Peyer's patch (tissue), 4 donors: ENCODE measurements around the gene TTC28. TPM values are rescaled to one million over a fixed set of nuclear protein-coding genes. Genes with fewer than 3 reads are reported as not detected.

Experiments used
- DNase-seq, 3 donors: peaks; one replicate each; pipeline ENCODE4 v3.0.0-alpha.2; 2017 to 2019
- H3K27ac ChIP-seq, 4 donors: fragments of 200-600 bp; sonication (generic); one replicate each; pipeline ENCODE4 v1.5.1; 2016 to 2019
- H3K27me3 ChIP-seq, 2 donors: fragments of 200-600 bp; sonication (generic); one replicate each; pipeline ENCODE4 v1.5.1; 2019
- H3K36me3 ChIP-seq, 3 donors: fragments of 200-600 bp; sonication (generic); one replicate each; pipeline ENCODE4 v1.5.1; 2016 to 2019
- H3K4me1 ChIP-seq, 4 donors: fragments of 200-600 bp; sonication (generic); one replicate each; pipeline ENCODE4 v1.5.1; 2016 to 2019
- H3K4me3 ChIP-seq, 4 donors: fragments of 200-600 bp; sonication (generic); 1 replicate in 3 of 4; 2 replicates in 1 of 4; pipeline ENCODE4 v1.5.1; 2016 to 2019; ENCODE audit warnings: mild to moderate bottlenecking in 1 of 4
- H3K9me3 ChIP-seq, 4 donors: fragments of 200-600 bp; sonication (generic); one replicate each; pipeline ENCODE4 v1.5.1; 2016 to 2019; ENCODE audit warnings: mild to moderate bottlenecking in 1 of 4
- POLR2A ChIP-seq, 2 donors: fragments of 450-650 bp; IDR thresholded peaks; one replicate each; pipeline ENCODE4 v1.5.1; 2017; ENCODE audit warnings: antibody characterized with exemption in 2 of 2, mild to moderate bottlenecking in 2 of 2, moderate library complexity in 2 of 2
- total RNA-seq, 4 donors: library from RNA; depleted of rRNA; stranded (reverse); fragments of >200 nt; gene quantifications; one replicate each; pipeline ENCODE4 v1.1.0, GENCODE V29; 2016
- TF ChIP-seq, protein P1 (sequence below), 6 experiments: fragments of 450-650 bp in 4 of 6; fragments of 200-600 bp in 2 of 6; sonication (generic) in 1 of 6; IDR thresholded peaks; one replicate each; pipeline ENCODE4 v1.5.1; 2017 to 2019; ENCODE audit warnings: antibody characterized with exemption in 6 of 6, mild to moderate bottlenecking in 3 of 6, moderate library complexity in 1 of 6

TTC28 gene
- total RNA-seq, 4 donors from 2014 or later = 9.1 to 46.4 (median 35.2) TPM

DNA sequence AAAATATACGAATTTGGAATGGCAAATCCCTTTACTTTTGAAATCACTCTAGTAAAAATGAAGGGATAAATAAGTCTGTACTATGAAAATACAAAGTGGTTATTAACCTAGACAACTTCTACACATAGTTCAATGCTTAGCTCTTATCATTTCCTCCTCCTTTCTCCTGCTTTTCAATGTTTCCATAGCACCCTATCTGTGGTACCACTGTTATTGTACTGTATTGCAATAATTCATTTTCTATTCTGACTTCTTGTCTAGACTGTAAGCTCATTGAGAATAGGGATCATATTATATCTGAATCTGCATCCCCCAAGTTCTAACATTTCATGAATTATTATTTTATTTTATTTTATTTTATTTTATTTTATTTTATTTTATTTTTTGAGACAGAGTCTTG is 251.4 kb downstream of the TTC28 start:
- H3K27ac ChIP-seq = no peak overlapping the region
- no peak for TF ChIP-seq POLR2A (IDR thresholded peaks at IDR 0.05)
- no peaks in the 10 kb centered on the region for H3K36me3 ChIP-seq
- H3K27me3 ChIP-seq = no peaks in the 10 kb centered on the region
- H3K9me3 ChIP-seq = no peaks in the 10 kb centered on the region
- DNase-seq = no peak
- no peak overlapping the region for H3K4me3 ChIP-seq
- H3K4me1 ChIP-seq = no peaks in the 10 kb centered on the region

DNA sequence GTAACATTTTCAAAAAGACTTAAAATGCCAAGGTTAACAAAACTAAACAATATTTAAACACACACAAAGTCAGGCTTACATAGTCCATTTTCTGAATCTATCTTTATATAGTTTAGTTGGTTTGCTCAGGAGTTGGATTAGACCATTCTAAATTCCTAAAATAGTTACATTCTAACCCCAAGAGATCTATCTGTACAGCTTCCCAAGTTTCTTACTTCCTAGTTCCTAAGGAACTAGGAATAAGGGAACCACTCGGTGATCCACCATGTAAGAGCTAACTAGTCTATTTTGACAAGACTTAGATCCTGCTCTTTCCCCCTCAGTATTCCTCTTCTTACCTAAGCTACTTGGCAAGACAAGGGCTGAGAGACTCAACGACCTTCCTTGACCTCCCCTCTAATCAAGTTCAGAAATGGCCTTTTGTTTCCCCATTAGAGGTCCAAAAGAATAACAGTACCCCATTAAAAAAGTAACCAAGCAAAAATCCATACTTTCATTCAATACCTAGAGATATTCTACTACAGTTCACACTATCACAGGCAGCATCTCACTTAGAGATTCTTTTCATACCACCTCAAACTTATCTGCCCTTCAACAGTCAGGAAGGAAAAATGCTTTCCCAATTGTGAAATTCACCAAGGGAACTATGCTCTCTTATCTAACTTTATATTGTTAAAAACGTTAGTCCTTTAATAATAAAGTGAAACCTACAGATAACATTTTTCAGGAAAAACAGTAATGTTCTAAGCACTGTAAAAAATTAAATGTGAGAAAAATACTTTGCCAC is 253.1 kb downstream of the TTC28 start:
- no peak for TF ChIP-seq POLR2A (IDR thresholded peaks at IDR 0.05)
- TF ChIP-seq, protein P1, sequence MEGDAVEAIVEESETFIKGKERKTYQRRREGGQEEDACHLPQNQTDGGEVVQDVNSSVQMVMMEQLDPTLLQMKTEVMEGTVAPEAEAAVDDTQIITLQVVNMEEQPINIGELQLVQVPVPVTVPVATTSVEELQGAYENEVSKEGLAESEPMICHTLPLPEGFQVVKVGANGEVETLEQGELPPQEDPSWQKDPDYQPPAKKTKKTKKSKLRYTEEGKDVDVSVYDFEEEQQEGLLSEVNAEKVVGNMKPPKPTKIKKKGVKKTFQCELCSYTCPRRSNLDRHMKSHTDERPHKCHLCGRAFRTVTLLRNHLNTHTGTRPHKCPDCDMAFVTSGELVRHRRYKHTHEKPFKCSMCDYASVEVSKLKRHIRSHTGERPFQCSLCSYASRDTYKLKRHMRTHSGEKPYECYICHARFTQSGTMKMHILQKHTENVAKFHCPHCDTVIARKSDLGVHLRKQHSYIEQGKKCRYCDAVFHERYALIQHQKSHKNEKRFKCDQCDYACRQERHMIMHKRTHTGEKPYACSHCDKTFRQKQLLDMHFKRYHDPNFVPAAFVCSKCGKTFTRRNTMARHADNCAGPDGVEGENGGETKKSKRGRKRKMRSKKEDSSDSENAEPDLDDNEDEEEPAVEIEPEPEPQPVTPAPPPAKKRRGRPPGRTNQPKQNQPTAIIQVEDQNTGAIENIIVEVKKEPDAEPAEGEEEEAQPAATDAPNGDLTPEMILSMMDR (IDR thresholded peaks at IDR 0.05) = no peak
- Histone ChIP-seq H3K4me3 (no peak overlapping the region), H3K27me3 (no peaks in the 10 kb centered on the region), H3K9me3 (no peaks in the 10 kb centered on the region), H3K27ac (no peak overlapping the region), H3K4me1 (no peaks in the 10 kb centered on the region), H3K36me3 (no peaks in the 10 kb centered on the region)
- DNase-seq = no peak

DNA sequence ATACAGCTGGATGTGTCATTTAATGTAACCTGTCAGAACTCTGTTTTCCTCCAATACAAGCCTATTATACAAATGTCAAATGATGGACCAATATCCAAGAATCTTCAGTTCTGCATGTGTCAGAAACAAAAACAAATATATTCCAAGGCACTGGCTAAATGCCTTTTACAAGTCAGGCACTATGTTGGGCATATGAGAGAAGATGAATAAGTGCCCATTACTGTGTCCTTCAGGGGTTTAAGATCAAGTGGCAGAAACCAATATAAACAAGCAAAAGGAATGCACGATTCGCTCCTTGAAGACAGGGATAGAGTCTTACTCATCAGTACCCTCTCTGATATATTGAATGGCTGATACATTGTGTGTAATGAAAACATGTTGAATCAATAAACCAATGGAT is 254.4 kb downstream of the TTC28 start:
- H3K27me3 ChIP-seq = no peaks in the 10 kb centered on the region
- H3K4me1 ChIP-seq = no peaks in the 10 kb centered on the region
- H3K9me3 ChIP-seq = no peaks in the 10 kb centered on the region
- no peak for DNase-seq
- H3K27ac ChIP-seq = no peak overlapping the region
- no peak overlapping the region for H3K4me3 ChIP-seq
- H3K36me3 ChIP-seq = no peaks in the 10 kb centered on the region
- TF ChIP-seq, protein P1 (IDR thresholded peaks at IDR 0.05) = no peak
- TF ChIP-seq POLR2A (IDR thresholded peaks at IDR 0.05) = no peak

DNA sequence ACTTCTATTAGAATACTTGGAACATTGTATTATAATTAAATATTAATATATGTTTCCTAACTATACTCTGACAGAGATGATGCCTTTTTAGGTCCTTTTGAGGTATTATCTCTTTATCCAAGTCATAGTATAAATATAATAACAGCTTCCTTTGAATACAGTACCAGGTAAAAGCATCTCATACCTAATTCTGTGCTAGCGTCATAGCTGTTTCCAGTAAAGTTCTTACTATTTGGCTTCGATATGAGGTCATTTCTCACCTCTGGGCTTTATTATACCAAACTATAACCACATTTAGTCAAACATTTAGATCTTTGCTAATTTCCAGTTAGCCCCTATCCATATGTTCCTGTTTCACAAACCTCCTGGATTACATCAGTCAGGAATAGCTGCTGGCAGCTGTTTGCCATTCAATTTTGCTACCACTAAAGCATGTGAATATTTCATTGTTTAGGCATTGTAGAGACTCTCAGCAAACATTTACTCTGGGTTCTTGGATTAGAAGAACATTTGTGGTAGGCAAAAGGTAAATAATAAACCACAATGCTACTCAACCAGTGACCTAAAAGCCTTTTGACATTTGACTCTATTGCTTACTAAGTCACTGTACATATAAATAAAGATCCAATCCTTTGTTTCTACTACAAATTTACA is 255.1 kb downstream of the TTC28 start:
- no peak for TF ChIP-seq POLR2A (IDR thresholded peaks at IDR 0.05)
- TF ChIP-seq, protein P1 (IDR thresholded peaks at IDR 0.05) = no peak

DNA sequence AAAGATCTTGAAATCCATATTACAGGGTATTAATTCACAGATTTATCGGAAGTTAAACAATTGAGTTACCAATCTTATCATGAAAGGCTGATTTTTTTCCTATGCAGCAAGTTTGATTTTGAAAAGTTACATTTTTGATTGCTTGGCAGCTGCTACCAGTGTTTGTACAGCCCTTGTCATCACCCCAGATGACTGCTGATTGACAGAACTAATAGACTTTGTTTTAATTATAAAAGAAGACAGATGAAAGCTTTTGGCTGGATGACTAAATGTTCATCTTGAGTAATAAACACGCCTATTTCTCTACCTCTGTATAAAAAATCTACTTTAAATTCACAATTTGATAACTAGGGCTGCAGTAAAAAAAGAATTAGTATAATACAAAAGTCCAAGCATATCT is 259.7 kb downstream of the TTC28 start:
- Histone ChIP-seq H3K9me3 (no peaks in the 10 kb centered on the region), H3K4me3 (no peak overlapping the region), H3K27me3 (no peaks in the 10 kb centered on the region), H3K4me1 (no peaks in the 10 kb centered on the region), H3K36me3 (no peaks in the 10 kb centered on the region), H3K27ac (no peak overlapping the region)
- TF ChIP-seq, protein P1 (IDR thresholded peaks at IDR 0.05) = no peak
- no peak for TF ChIP-seq POLR2A (IDR thresholded peaks at IDR 0.05)
- no peak for DNase-seq

More for the DNA sequence above, 255.1 kb downstream of the TTC28 start:
- H3K4me1 ChIP-seq = no peaks in the 10 kb centered on the region
- no peaks in the 10 kb centered on the region for H3K36me3 ChIP-seq
- no peak overlapping the region for H3K4me3 ChIP-seq
- no peaks in the 10 kb centered on the region for H3K9me3 ChIP-seq
- DNase-seq = no peak
- H3K27ac ChIP-seq = no peak overlapping the region
- no peaks in the 10 kb centered on the region for H3K27me3 ChIP-seq

DNA sequence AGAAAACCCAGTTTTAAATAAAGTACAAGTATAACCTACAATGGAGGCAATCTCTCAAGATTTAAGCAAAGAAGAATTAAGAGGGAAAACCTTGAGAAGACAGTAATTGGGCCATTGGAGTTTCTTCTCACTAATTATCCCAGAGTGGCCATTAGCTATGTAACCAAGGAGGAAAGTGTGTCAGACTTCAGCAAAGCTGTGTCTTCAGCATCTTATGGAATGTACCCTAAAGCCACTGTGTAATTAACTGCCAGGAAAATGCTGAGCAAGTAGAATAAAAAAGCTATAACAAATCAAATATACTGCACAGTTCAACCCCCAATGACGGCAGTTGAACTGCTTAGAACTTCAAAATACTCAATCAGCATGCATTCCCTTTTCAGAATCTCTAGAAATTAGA is 261.6 kb downstream of the TTC28 start:
- H3K27me3 ChIP-seq = no peaks in the 10 kb centered on the region
- H3K27ac ChIP-seq = no peak overlapping the region
- no peak for DNase-seq
- no peak for TF ChIP-seq POLR2A (IDR thresholded peaks at IDR 0.05)
- TF ChIP-seq, protein P1 (IDR thresholded peaks at IDR 0.05) = no peak
- no peaks in the 10 kb centered on the region for H3K4me1 ChIP-seq
- H3K4me3 ChIP-seq = no peak overlapping the region
- H3K9me3 ChIP-seq = no peaks in the 10 kb centered on the region
- no peaks in the 10 kb centered on the region for H3K36me3 ChIP-seq
